Measurements from ENCODE around the gene SLC26A11.

SLC26A11 gene

DNA sequence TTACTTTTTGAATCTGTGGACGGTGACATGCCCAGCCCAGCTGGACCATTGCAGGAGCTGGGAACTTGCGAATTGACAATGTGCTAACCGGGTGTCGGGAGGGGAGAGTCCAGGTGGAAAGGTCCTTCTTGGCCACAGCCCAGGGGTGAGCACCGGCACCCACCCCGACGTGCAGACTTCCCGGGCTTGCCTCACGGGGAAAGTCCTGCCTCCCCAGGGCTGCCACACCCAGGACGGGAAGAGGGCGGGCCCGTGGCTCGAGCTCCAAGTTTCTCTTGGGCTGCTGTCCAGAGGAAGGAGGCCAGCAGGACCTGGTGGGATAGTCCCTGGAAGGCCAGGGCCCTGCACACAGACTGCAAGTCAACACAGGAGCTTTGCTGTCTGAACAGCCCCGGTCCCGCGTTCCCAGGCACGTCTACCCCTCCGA, 32.7 kb upstream of the SLC26A11 start:
- TF ChIP-seq ZFX (IDR thresholded peaks at IDR 0.05) = no peak
- TF ChIP-seq, protein P1, sequence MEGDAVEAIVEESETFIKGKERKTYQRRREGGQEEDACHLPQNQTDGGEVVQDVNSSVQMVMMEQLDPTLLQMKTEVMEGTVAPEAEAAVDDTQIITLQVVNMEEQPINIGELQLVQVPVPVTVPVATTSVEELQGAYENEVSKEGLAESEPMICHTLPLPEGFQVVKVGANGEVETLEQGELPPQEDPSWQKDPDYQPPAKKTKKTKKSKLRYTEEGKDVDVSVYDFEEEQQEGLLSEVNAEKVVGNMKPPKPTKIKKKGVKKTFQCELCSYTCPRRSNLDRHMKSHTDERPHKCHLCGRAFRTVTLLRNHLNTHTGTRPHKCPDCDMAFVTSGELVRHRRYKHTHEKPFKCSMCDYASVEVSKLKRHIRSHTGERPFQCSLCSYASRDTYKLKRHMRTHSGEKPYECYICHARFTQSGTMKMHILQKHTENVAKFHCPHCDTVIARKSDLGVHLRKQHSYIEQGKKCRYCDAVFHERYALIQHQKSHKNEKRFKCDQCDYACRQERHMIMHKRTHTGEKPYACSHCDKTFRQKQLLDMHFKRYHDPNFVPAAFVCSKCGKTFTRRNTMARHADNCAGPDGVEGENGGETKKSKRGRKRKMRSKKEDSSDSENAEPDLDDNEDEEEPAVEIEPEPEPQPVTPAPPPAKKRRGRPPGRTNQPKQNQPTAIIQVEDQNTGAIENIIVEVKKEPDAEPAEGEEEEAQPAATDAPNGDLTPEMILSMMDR (conservative IDR thresholded peaks at IDR 0.05) = no peak
- H3K27ac ChIP-seq = peak overlapping the region; percentile 32

DNA sequence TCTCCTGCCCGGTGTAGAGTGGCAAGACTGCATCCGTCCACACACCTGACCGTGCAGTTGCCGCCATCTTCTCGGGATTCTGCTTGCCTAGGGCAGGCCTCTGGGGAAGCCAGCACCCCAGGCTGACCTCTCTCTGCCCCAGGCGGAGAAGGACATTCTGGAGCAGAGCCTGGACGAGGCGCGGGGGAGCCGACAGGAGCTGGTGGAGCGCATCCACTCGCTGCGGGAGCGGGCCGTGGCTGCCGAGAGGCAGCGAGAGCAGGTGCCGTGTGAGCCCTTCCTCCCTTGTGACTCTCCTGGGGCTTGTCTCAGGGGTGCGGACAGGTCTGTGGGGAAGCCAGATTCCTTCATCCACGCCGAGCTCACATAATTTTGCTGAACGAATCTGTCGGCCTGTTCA, 30.6 kb upstream of the SLC26A11 start:
- H3K27ac ChIP-seq = no peak overlapping the region
- TF ChIP-seq ZFX (IDR thresholded peaks at IDR 0.05) = no peak
- TF ChIP-seq, protein P1 (conservative IDR thresholded peaks at IDR 0.05) = no peak

DNA sequence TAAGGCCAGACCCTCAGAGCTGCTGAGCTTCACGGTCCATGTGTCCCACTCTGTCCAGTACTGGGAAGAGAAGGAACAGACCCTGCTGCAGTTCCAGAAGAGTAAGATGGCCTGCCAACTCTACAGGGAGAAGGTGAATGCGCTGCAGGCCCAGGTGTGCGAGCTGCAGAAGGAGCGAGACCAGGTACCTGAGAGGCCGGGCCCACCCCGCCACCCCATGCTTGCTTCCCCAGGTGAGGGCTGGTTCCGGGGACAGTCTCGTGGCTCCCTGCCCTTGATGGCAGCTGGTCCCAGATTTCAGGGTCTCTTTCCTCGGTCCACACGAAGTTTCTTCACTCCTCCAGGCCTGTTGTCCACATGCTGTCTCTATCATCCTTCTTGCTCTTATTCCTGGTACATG, 29.5 kb upstream of the SLC26A11 start:
- H3K27ac ChIP-seq = no peak overlapping the region
- no peak for TF ChIP-seq ZFX (IDR thresholded peaks at IDR 0.05)
- TF ChIP-seq, protein P1 (conservative IDR thresholded peaks at IDR 0.05) = no peak

DNA sequence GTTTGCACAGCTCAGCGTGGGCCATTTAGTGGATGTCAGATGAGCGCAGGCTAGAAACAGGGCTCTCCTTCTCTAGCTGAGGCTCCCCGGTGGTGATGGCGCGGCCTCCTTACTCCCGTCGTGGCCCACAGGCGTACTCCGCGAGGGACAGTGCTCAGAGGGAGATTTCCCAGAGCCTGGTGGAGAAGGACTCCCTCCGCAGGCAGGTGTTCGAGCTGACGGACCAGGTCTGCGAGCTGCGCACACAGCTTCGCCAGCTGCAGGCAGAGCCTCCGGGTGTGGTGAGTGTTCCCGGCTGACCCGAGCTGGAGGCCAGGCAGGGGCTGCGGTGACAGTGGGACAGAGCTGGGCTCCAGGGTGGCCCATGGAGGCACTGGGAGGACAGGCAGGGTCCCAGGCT, 29.0 kb upstream of the SLC26A11 start:
- TF ChIP-seq, protein P1 (conservative IDR thresholded peaks at IDR 0.05) = no peak
- peak overlapping the region; percentile 24; the same call in 1 of the 2 replicates for H3K27ac ChIP-seq

DNA sequence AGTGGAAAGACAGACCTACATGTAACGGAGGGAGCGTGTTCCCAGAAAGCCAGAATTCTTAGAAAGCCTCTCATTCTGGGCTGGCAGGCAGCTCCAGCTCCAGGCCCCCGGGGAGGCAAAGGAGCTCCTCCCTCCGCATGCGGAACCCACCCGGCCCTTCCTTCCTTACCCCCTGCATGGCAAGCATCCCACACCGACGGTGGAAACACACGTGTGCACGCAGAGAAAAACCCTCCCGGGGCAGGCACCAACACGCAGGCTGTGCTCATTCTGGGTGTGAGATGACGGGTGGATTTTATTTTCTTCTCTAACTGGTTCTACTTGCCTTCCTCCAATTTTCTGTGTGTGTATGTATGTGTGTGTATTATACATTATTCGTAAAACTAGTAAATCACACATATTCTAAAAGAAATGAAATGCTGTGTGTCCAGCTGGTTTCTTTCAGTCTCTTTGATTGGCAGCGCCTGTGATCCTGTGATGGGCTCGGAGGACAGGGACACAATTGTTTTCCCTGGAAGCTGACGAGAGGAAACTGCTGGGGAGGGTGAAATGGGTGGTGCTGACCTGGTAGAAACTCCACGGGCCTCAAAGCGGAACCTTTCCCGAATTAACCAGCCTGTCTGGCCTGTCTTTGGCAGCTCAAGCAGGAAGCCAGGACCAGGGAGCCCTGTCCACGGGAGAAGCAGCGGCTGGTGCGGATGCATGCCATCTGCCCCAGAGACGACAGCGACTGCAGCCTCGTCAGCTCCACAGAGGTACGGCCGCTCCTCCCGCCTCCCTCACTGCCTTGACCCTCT, 28.2 kb upstream of the SLC26A11 start:
- no peak for TF ChIP-seq ZFX (IDR thresholded peaks at IDR 0.05)
- TF ChIP-seq, protein P1 (conservative IDR thresholded peaks at IDR 0.05) = no peak

DNA sequence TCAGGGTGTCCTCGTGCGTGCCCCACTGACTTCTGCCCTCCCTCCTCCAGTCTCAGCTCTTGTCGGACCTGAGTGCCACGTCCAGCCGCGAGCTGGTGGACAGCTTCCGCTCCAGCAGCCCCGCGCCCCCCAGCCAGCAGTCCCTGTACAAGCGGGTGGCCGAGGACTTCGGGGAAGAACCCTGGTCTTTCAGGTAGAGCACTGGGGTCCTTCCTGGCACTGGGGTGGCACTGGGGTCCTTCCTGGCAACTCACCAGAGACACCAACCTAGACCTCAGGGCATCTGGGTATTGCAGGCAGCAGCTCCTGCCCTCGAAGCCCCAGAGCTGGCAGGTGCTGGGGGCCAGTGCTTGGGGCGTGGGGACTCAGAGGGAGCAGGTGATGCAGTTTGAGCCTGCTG, 25.1 kb upstream of the SLC26A11 start:
- no peak overlapping the region for H3K27ac ChIP-seq
- no peak for TF ChIP-seq ZFX (IDR thresholded peaks at IDR 0.05)
- TF ChIP-seq, protein P1 (conservative IDR thresholded peaks at IDR 0.05) = no peak

More for the DNA sequence above, 28.2 kb upstream of the SLC26A11 start:
- H3K27ac ChIP-seq = peak overlapping the region; percentile 24; the same call in 1 of the 2 replicates

DNA sequence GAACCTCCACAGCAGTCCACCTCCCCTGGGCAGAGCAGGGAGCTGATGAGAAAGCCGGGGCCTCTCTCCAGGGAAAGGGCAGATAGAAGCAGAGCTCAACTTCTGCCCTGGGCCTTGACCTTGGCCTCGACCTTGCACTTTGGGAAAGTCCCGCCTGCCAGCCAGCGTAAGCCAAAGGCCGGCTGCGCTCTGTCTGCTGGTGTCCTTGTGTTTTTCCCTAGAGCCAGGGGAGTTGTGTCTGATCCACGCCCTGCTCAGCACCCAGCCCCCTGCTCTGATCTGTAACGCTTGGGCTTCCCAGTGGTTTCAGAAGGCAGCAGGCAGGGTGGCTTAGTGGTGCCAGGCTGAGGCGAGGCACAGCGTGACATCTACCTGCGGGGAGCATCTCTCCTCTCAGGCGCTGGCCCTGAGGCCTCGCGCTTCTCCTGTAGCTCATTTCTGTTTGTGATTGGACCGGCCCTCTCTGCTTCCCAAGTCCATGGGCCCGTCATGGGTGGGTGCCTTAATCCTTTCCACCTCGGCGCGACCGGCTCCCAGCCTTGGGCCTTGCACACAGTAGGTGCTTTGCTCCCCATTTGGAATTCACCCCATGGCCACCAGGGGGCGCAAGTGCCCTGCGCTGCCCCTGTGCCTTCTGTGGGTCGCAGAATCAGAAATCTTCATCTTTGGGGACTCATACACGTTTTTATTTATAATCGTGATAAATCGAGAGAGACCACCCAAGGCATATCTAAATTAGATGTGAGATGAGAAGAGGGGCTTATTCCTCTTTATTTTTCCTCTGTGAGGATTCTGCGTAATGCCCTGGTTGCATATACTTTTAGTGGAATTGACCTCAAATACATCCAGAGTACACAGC, 24.3 kb upstream of the SLC26A11 start:
- no peak overlapping the region for H3K27ac ChIP-seq
- no peak for TF ChIP-seq ZFX (IDR thresholded peaks at IDR 0.05)
- TF ChIP-seq, protein P1 (conservative IDR thresholded peaks at IDR 0.05) = peak; percentile 91
